Gastroesophageal sphincter (tissue), 3 donors: ENCODE data around the gene TNS1.

Experiments
- POLR2A ChIP-seq, 2 donors: fragments of 450-650 bp; IDR thresholded peaks; one replicate each; pipeline ENCODE4 v1.6.1; 2017; ENCODE audit warnings: antibody characterized with exemption in 2 of 2, mild to moderate bottlenecking in 2 of 2, moderate library complexity in 1 of 2
- TF ChIP-seq, protein P1 (sequence below), 4 experiments: fragments of 200-600 bp in 2 of 4; fragments of 450-650 bp in 2 of 4; sonication (generic) in 1 of 4; IDR thresholded peaks; one replicate each; pipeline ENCODE4 v1.5.1; 2017 to 2019; ENCODE audit warnings: antibody characterized with exemption in 4 of 4, mild to moderate bottlenecking in 2 of 4, moderate library complexity in 2 of 4

- TF ChIP-seq, protein P1, sequence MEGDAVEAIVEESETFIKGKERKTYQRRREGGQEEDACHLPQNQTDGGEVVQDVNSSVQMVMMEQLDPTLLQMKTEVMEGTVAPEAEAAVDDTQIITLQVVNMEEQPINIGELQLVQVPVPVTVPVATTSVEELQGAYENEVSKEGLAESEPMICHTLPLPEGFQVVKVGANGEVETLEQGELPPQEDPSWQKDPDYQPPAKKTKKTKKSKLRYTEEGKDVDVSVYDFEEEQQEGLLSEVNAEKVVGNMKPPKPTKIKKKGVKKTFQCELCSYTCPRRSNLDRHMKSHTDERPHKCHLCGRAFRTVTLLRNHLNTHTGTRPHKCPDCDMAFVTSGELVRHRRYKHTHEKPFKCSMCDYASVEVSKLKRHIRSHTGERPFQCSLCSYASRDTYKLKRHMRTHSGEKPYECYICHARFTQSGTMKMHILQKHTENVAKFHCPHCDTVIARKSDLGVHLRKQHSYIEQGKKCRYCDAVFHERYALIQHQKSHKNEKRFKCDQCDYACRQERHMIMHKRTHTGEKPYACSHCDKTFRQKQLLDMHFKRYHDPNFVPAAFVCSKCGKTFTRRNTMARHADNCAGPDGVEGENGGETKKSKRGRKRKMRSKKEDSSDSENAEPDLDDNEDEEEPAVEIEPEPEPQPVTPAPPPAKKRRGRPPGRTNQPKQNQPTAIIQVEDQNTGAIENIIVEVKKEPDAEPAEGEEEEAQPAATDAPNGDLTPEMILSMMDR (IDR thresholded peaks at IDR 0.05): no peak
- TF ChIP-seq POLR2A (IDR thresholded peaks at IDR 0.05): no peak
These were observed 127.7 kb downstream of the TNS1 start for GRCh38 chr2:217875138-217875537.
